Prostate gland (tissue), 2 donors: ENCODE results near the gene NOS1AP. TPM values are rescaled to one million over a fixed set of nuclear protein-coding genes. Genes with fewer than 3 reads are reported as not detected.

Experiments
- DNase-seq: peaks from one replicate; pipeline ENCODE4 v3.0.0-alpha.2; 2019; ENCODE audit warnings: low spot score
- H3K27ac ChIP-seq, 2 donors: fragments of 200-600 bp; sonication (generic); 2 replicates each; pipeline ENCODE4 v1.5.1; 2017 to 2019
- H3K27me3 ChIP-seq: fragments of 200-600 bp; sonication (generic); replicated peaks from 2 replicates; pipeline ENCODE4 v1.5.1; 2019; ENCODE audit not compliant: insufficient read depth
- H3K36me3 ChIP-seq, 2 donors: fragments of 200-600 bp; sonication (generic); 1 replicate in 1 of 2; 2 replicates in 1 of 2; pipeline versions ENCODE4 v1.5.1 to v1.8.1; 2017 to 2019
- H3K4me1 ChIP-seq: fragments of 200-600 bp; sonication (generic); replicated peaks from 2 replicates; pipeline ENCODE4 v1.5.1; 2019
- H3K4me3 ChIP-seq, 2 donors: fragments of 200-600 bp; sonication (generic); 2 replicates each; pipeline ENCODE4 v1.5.1; 2017 to 2019
- H3K9me3 ChIP-seq: fragments of 200-600 bp; sonication (generic); 2 replicates; pipeline ENCODE4 v1.5.1; 2017
- POLR2A ChIP-seq: fragments of 450-650 bp; IDR thresholded peaks from one replicate; pipeline ENCODE4 v1.6.1; 2016; ENCODE audit warnings: antibody characterized with exemption, mild to moderate bottlenecking
- POLR2AphosphoS5 ChIP-seq: sonication (generic); formaldehyde crosslinking; IDR thresholded peaks from one replicate; pipeline ENCODE4 v1.6.1; 2017; ENCODE audit warnings: antibody characterized with exemption
- WGBS: methylation state at CpG from one replicate; pipeline ENCODE4 v1.1.5; 2018; 5-methylcytosine and 5-hydroxymethylcytosine counted together
- intact Hi-C: fragments of 100-400 bp; cut with DNase I; formaldehyde crosslinking; loops from one replicate; pipeline ENCODE4 v1.14.2; 2022
- total RNA-seq, 2 donors: library from RNA; depleted of rRNA; stranded (reverse); fragments of >200 nt; gene quantifications; one replicate each; pipeline ENCODE4 v1.1.0, GENCODE V29; 2016
- TF ChIP-seq, protein P1 (sequence below), 4 experiments: fragments of 200-600 bp in 2 of 4; fragments of 450-650 bp in 2 of 4; sonication (generic) in 2 of 4; IDR thresholded peaks; 1 replicate in 3 of 4; 2 replicates in 1 of 4; pipeline ENCODE4 v1.5.1; 2016 to 2019; ENCODE audit warnings: antibody characterized with exemption in 4 of 4, mild to moderate bottlenecking in 2 of 4, moderate library complexity in 2 of 4

NOS1AP gene
- total RNA-seq, 2 donors from 2014 or later: 9.9 to 11.0 TPM

DNA sequence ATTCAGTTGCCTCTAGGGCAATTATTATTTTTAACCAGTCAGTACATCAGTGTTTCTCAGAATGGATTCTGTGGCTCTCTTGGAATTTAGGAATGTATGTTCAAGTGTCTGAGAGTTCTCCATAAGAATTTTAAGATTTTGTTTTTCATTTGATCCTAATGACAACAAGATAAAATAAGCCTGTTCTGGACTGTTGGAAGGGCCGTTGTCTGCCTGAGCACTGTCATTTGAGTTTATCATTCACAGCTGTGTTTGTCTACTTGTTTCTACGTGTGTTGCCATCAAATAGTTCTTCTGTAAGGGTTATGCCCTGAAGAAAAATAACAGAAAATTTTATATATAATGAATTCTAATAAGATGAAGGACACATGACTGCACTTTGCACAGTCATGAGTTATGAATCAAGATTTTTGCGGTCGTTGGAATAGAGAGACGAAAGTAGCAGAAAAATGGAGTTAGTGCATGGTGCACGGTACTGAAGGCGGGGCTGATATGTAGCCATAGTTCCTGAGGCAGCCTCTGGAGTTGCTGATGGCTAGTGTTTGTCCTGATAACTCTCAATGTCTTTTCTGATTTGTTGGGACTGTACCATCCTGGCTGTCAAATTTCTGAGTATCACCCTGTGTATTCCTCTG is 92.5 kb downstream of the NOS1AP start:
- no peak for DNase-seq
- H3K4me3 ChIP-seq: no peak overlapping the region
- 60% methylated on average over 7 of the region's 7 CpGs for WGBS
- H3K36me3 ChIP-seq: no peaks in the 10 kb centered on the region
- H3K27ac ChIP-seq: no peak overlapping the region
- no peaks in the 10 kb centered on the region for H3K4me1 ChIP-seq
- no peaks in the 10 kb centered on the region for H3K9me3 ChIP-seq
- TF ChIP-seq POLR2A: no peak
- no peaks in the 10 kb centered on the region for H3K27me3 ChIP-seq
- intact Hi-C loops: no loop called here

DNA sequence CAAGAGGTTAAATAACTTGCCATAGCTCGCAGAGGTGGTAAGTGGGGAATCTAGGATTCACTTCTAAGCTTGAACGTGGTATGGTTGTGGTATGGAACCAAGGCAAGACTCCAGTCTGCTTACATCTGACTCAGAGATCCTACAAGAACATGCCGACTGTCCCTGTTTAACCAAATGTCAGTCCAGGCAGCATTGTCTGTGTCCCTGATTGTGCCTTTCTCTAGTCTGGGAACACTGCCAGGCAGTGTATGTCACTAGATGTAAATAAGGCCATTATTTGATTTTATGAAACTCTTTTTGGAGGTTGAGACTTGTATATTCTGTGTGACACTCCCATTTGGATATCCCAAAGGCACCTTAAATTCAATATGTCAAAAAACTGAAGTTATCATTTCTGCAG is 96.0 kb downstream of the NOS1AP start:
- peaks cover 4% of the 10 kb centered on the region for H3K4me1 ChIP-seq
- WGBS: 75% methylated on average over 3 of the region's 3 CpGs
- no peak overlapping the region for H3K4me3 ChIP-seq
- H3K27ac ChIP-seq: peak overlapping the region in 1 of 2 donors; percentile 68
- DNase-seq: peak; percentile 43
- no peaks in the 10 kb centered on the region for H3K9me3 ChIP-seq
- peak; percentile 29 for TF ChIP-seq POLR2AphosphoS5
- TF ChIP-seq, protein P1, sequence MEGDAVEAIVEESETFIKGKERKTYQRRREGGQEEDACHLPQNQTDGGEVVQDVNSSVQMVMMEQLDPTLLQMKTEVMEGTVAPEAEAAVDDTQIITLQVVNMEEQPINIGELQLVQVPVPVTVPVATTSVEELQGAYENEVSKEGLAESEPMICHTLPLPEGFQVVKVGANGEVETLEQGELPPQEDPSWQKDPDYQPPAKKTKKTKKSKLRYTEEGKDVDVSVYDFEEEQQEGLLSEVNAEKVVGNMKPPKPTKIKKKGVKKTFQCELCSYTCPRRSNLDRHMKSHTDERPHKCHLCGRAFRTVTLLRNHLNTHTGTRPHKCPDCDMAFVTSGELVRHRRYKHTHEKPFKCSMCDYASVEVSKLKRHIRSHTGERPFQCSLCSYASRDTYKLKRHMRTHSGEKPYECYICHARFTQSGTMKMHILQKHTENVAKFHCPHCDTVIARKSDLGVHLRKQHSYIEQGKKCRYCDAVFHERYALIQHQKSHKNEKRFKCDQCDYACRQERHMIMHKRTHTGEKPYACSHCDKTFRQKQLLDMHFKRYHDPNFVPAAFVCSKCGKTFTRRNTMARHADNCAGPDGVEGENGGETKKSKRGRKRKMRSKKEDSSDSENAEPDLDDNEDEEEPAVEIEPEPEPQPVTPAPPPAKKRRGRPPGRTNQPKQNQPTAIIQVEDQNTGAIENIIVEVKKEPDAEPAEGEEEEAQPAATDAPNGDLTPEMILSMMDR (IDR thresholded peaks at IDR 0.05): no peak
- H3K36me3 ChIP-seq: no peaks in the 10 kb centered on the region
- no peaks in the 10 kb centered on the region for H3K27me3 ChIP-seq
- intact Hi-C loops: no loop called here

DNA sequence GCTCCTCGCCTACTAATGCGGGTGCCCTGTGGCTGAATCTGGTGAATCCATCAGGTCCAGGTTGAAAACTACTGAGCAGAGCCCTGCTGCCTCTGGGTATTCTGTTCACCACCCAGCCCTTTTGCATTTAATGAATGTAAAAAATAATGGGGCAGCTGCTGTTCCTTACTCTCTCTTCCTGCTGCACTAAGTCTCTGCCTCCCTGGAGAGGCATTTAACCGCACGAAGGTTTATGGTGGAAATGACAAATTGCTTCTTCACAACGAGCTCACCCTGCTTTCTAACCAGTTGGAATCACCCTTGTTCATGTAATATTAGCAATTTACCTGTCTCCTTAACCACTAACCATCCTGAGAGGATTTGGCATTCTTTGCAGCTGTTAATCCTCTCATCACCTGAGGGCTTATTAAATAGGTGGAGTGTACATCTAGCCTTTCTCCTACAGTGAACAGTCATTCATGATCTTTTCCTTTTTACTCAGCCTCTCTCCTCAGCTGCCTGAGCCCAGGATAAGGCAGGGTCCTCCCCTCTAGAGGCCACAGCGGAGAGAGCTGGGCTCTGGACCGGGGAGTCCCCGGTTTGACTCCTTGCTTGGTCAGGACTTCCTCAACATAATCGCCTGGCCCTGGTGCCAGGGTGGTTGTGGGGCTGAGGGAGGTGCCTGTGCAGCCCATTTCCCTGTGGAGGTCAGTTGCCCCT is 97.6 kb downstream of the NOS1AP start:
- Histone ChIP-seq H3K4me3 (no peak overlapping the region), H3K27me3 (no peaks in the 10 kb centered on the region), H3K4me1 (peaks cover 4% of the 10 kb centered on the region), H3K36me3 (no peaks in the 10 kb centered on the region), H3K27ac (peak overlapping the region; percentile 45 to 68), H3K9me3 (no peaks in the 10 kb centered on the region)
- TF ChIP-seq POLR2A (no peak), POLR2AphosphoS5 (no peak)
- TF ChIP-seq, protein P1 (IDR thresholded peaks at IDR 0.05): no peak
- intact Hi-C loops: no loop called here
- DNase-seq: no peak
- WGBS: 77% methylated on average over 9 of the region's 9 CpGs

DNA sequence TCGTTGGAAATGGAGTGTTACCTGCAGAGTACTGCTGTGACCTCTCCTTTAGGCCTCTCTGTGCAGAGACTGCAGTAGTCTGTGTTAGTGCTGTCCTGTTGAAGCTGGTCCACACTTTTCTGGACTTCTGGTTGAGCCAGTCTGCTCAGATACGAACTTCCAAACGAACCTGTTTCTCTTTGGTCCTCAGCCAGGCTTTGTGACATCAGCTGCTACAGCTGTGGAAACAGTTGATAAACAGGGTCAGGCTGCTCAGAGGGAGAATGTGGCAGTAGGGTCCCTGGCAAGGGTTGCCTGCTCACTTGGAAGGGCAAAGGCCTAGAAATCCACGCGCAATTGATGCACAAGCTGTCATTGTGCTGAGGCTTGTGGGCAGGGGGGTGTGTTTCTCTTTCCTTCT is 98.8 kb downstream of the NOS1AP start:
- DNase-seq: peak; percentile 91
- Histone ChIP-seq H3K36me3 (no peaks in the 10 kb centered on the region), H3K9me3 (no peaks in the 10 kb centered on the region), H3K27me3 (no peaks in the 10 kb centered on the region), H3K4me1 (peaks cover 4% of the 10 kb centered on the region), H3K27ac (peak overlapping the region; percentile 45 to 68), H3K4me3 (no peak overlapping the region)
- WGBS: 62% methylated on average over 5 of the region's 5 CpGs
- intact Hi-C loops: no loop called here
- TF ChIP-seq POLR2A: peak; percentile 10
- TF ChIP-seq, protein P1 (IDR thresholded peaks at IDR 0.05): no peak
- TF ChIP-seq POLR2AphosphoS5: peak; percentile 92

DNA sequence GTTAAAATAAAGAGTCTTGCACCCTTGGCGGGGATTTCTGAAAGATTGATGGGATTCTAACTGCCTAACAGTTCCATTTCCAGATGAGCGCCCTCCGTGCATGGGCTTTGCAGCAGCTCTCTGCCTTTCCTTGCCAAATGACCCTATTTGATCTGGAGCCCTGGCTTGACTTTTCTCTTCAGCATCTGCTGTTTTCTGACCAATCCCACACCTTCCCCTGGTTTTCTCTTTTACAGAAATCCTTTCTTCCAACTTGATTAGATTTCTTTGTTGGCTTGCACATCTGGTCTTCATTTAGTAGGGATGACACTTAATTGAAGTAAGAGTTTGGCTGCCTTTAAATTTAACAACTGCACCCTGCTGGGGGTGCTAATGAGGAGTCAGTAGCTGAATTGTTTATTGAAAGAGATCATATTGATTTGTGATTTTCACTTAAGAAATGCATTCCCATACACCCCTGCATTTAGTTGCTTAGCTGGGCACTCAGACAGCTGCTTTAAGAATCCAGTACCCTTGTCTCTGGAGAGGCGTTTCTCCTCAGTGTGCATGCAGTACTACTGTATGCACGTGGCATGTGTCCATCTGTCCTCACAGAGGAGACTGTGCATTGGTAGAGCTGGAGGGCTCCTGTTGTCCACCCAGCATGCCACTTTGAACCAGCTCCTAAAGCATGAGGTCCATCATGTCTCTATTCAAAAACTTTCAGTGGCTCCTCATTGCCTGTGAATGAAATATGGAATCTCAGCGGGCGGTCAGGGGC is 99.7 kb downstream of the NOS1AP start:
- Histone ChIP-seq H3K27me3 (no peaks in the 10 kb centered on the region), H3K4me1 (peaks cover 4% of the 10 kb centered on the region), H3K4me3 (no peak overlapping the region), H3K9me3 (no peaks in the 10 kb centered on the region), H3K27ac (peak overlapping the region in 1 of 2 donors; percentile 68), H3K36me3 (no peaks in the 10 kb centered on the region)
- no peak for DNase-seq
- 91% methylated on average over 7 of the region's 7 CpGs for WGBS
- intact Hi-C loops: no loop called here
- TF ChIP-seq, protein P1 (IDR thresholded peaks at IDR 0.05): no peak
